UCSD-AML1 (cell line): ENCODE results near the gene TBC1D22A.

ENCODE experiments used
- DNase-seq: peaks from one replicate; lab custom pipeline; 2025; ENCODE audit not compliant: unreplicated experiment; lab: John Stamatoyannopoulos, UW

The TBC1D22A gene

DNA sequence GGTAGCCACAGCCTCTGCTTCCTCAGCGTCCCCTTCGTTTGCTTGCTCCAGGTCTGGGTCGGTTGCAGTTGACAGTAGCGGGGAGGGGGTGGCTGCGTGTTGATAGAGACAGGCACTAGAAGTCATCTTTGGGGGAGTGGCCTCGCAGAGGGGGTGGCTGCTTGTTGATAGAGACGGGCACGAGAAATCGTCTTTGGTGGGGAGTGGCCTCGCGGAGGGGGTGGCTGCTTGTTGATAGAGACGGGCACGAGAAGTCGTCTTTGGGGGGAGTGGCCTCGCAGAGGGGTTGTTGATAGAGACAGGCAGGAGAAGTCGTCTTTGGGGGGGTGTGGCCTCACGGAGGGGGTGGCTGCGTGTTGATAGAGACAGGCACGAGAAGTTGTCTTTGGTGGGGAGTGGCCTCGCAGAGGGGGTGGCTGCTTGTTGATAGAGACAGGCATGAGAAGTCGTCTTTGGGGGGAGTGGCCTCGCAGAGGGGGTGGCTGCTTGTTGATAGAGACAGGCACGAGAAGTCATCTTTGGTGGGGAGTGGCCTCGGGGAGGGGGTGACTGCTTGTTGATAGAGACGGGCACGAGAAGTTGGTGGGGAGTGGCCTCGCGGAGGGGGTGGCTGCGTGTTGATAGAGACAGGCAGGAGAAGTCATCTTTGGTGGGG, 328.3 kb downstream of the TBC1D22A start:
- no peak for DNase-seq

GRCh38 chr22:47091246-47091651, 328.8 kb downstream of the TBC1D22A start:
- no peak for DNase-seq

- no peak for DNase-seq
These were observed 329.7 kb downstream of the TBC1D22A start for GRCh38 chr22:47091921-47092700.

DNA sequence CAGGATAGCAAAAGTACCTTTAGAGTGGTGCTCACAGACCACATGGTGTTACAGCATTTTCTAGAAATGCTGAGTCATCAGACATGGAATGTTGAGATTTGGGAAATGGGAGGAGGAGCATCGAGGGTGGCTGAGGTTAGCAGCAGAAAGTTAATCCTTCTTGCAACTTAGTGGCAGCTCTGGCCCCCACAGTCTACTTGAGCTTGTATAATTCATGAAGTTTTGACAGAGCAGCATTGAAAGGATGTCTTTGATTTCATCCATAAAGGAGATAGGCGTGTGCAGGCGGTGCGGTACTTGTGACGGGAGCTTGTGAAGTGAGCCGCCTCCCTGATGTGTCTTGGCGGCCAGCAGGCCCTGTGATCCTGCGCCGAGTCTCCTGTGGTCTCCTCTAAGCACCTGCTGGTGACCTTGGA, 330.5 kb downstream of the TBC1D22A start:
- no peak for DNase-seq

DNA sequence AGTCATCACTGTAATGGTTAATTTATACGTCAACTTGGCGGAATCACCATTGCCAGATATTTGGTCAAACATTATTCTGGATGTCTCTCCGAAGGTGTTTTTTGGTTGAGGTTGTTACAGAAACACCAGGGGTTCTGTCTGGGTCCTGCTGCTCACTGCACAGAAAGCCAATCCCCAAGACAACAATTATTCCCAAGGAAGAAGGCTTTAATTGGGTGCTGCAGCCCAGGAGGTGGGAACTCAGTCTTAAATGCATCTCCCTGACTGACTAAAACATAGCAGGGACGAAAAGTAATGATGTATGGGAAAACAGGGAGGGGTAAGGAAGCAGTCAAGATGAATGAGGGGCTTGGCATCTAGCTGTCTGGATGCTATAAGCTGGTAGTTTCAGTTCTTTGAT, 331.3 kb downstream of the TBC1D22A start:
- no peak for DNase-seq

GRCh38 chr22:47094861-47095330, 332.4 kb downstream of the TBC1D22A start:
- DNase-seq: no peak

- DNase-seq: no peak
These were observed 333.1 kb downstream of the TBC1D22A start for GRCh38 chr22:47095395-47096122.

GRCh38 chr22:47098121-47098520, 335.7 kb downstream of the TBC1D22A start:
- no peak for DNase-seq

DNA sequence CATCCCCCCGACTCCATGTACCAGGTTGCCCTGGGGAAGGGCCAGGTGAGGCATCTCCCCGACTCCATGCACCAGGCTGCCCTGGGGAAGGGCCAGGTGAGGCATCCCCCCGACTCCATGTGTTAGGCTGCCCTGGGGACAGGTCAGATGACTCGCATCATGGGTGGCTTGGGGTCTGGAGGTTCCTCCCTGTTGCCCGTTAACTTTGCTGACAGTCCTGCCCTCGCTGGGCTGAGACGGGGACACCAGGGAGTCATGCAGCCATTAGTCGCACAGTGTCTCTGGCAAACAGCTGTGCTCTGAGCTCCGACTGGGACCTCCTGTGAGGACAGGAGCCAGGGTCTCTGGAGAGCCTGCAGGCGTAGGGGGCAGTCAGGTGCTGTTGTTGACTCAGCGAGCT, 336.1 kb downstream of the TBC1D22A start:
- no peak for DNase-seq

DNA sequence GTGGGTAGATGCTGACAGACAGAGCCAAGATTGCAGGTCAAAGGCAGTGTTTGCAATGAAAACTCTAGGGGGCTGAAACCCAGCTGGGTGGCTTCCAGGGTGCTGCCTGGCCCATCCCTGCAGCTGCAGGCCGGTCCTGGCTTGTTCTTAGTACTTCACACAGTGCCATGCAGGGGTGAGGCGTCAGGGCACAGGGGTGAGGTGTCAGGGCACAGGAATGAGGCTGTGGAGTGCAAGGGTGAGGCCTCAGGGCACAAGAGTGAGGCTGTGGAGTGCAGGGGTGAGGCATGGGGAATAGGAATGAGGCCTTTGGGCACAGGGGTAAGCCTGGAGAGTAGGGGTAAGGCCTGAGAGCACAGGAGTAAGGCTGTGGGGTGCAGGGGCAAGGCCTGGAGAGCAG, 337.6 kb downstream of the TBC1D22A start:
- no peak for DNase-seq

- no peak for DNase-seq
These were observed 338.3 kb downstream of the TBC1D22A start for GRCh38 chr22:47100646-47101200.

DNA sequence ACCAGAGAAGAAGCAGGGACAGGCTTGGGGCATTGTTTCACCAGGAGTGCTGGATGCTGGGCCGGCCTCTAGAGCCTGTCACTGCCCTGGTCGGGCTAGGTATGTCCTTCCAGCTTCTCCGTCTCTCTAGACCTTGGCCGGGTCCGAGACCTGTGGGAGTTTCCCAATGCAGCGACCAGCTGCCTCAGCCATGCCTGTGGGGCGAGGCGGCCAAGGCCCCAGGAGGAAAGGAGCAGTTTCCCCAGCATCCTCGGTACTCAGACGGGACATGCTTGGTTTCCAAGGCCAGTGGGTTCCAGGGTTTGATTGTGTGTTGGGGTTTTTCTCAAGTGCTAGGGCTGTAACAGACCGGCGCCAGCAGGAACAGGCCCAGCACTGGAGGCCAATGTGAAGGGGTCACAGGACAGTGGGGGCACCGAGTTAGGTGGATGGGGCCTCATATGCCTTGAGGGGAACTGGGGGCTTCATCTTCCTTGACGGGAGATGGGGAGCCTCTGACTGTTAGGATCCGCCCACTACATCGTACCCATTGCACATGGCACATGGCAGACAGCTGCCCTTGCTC, 339.0 kb downstream of the TBC1D22A start:
- DNase-seq: no peak

DNA sequence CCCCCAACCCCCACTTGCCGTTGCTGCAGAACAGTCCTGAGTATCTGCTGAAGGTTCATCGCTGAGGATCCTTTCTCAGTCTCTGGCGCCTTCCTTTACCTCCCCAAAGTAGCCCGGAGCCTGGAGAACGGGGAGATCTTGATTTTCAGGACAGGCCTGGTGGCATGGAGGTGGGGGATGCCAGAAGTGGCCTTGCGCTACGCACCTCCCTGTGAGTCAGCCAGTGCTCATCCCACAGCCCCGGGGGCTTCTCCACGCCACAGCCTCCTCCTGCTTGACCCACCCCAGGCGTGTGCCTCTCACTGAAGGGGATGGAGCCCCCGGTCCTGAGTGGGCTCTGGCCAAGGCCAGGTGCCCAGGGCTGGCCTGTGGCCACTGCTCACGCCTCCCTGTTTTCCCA, 339.6 kb downstream of the TBC1D22A start:
- no peak for DNase-seq

DNA sequence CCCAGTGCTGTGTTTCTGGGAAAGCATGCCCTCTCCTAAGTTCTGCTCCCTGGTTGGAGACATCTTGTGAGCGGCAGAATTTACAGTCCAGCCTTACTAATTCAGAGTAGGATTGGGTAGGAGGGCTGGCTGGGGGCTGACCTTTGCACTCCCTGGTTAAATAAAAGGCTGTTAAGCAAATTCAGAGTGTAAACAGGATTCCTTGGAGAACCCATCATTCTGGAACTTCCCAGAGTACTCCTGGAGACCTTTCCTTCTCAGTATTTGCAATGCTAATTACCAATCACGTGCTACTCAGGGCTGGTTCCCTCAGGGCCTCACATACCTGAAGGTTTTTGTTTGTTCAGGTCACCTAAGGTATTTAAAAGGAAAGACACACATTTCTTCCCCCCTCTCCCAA, 340.2 kb downstream of the TBC1D22A start:
- DNase-seq: no peak

DNA sequence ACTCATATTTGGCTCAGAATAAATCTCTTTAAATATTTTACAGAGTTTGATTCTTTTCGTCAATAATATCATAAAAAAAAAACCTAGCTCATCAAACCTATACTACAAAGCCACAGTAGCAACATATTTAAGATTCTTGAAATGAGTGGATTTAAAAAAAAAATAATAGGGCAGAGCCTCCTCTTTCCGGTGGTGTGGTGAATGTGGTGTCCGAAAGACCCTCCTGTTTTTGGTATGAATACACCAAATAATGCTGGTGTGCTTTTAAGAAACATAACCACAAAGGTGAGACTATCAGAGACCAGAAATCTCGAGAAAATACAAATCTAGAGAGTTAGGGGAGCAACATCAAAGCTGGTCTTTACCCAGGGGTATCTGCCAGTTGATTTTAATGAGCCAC, 342.6 kb downstream of the TBC1D22A start:
- DNase-seq: no peak

DNA sequence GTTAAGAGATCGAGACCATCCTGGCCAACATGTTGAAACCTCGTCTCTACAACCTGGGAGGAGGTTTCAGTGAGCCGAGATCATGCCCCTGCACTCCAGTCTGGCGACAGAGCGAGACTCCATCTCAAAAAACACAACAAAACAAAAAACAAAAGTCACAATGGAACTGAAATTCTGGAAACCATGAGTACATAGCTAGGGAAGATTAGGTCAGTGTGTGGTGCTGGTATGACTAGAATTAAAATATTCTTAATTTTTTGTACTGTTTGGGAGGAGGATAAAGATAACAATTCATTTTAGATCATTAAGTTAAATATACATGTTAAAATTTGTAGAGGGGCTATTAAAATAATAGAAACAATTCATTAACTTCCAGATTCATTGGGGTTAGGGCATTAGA, 344.4 kb downstream of the TBC1D22A start:
- no peak for DNase-seq

- DNase-seq: no peak
These were observed 345.0 kb downstream of the TBC1D22A start for GRCh38 chr22:47107431-47107830.

DNA sequence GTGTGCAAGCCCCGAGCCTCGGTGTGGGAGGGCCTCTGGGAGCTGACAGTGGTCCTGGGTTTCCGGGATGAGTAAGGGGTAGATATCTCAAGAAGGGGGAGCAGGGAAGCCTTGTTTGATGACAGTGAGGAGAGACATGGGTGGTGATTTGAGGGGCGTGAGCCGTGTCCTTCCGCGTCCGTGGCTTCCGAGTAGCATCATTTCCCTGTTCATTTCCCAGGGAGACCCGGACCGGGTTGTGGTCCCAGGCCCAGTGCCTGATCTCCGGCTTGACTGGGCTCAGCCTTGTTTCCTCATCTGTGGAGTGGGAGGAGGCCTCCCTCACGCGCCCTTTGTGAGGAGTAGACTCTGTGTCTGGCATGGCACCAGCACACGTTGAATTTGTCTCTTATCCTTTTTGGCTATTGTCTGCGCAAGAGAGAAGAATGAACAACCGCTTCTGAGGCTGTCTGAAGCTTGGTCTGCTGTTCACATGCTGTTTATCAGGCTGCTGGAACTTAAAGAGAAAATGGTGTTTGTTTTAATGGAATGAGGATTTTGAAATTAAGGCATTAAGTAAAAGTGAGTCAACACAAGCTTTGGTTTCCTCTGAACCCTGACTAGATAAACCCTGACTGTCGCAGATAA, 348.5 kb downstream of the TBC1D22A start:
- DNase-seq: no peak

DNA sequence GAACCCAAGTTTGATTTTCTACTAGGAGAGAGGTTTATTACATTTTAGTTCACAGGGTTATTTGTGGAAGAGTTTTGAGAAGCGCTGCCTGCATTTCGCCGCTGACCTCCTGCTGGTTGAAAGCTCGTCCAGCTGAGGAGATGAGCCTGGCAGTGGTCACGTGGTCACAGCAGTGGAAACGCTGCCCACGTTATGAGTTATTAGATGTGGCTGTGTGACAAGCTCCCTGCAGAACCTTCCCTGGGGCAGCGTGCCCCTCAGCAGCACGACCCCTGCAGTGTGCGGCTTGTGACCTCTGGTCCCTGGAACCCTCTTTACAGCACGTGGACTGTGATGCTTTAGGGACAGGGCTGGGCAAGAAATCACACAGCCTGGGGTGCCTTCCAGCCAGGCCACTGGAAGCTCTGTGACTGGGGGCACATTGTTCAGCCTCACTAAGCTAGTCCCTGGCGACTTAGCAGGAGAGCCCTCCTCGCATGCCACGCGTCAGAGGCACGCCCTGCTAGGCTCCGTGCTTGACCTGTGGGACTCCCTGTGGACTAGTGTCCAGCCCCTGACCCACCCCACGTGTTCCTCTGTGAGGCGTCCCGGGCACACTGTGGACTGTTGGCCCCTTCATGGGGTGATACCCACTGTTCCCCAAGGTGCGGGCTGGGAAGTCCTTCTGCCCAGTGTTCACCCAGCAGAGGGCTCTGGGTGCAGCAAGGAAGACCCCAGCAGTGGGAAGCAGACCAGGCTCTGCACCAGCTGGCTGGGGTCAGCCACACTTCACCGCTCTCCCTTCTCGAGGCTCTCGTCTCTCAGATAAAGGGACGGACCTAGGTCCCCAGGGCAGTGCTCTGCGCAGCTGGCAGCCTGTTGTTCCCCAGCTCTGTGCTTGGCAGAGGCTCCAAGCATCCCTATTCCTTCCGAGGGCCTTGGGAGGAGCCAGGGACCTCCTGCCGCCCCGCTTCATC, 349.5 kb downstream of the TBC1D22A start:
- DNase-seq: no peak

DNA sequence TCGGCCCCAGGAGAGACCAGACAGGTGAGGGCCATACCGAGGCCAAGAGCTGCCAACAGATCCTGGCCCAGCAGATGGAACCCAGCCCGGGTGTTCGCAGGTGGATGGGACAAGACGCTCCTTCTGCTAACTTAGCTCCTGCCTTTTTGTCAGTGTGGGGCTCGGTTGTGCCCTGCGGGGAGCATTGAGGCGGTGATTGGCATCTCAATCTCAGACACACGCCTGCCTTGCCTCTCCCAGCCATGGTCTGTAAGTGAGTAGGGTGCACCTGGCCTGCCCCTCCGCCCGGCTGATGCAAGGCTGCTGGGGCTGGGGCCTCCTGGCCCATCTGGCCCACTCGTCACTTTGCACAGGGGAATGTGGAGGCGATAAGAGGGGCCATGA, 350.1 kb downstream of the TBC1D22A start:
- DNase-seq: no peak
